ENCODE data around the gene PTPN3.

GRCh38 chr9:109499093-109499630 lies 1.1 kb upstream of the PTPN3 start:
- no peak for TF ChIP-seq POLR2AphosphoS5 (IDR thresholded peaks at IDR 0.05)
- no peak for TF ChIP-seq POLR2A (IDR thresholded peaks at IDR 0.05)
